ENCODE data around the gene DHX36. TPM values are rescaled to one million over a fixed set of nuclear protein-coding genes. Genes with fewer than 3 reads are reported as not detected.

Gene DHX36
- total and polyA plus RNA-seq, 4 donors: 26.8 to 141 (median 46.6) TPM

GRCh38 chr3:154242766-154243165, 81.5 kb downstream of the DHX36 start:
- Histone ChIP-seq H3K4me3 (no peak overlapping the region), H3K9ac (ENCODE audit: insufficient read depth in 1 of 2, low read length in 2 of 2) (no peak overlapping the region), H3K36me3 (ENCODE audit: control insufficient read depth in 4 of 4, insufficient read depth in 4 of 4, low read length in 4 of 4) (peaks cover 0 to 23% (median 11%) of the 10 kb centered on the region in 4 donors), H3K9me3 (ENCODE audit: control insufficient read depth in 4 of 4, insufficient read depth in 3 of 4, low read length in 3 of 4) (no peaks in the 10 kb centered on the region), H3K27ac (ENCODE audit: low read depth in 1 of 2, low read length in 1 of 2) (peak overlapping the region; percentile 1 to 77), H3K4me1 (ENCODE audit: control insufficient read depth in 5 of 5, insufficient read depth in 5 of 5, low read length in 5 of 5) (peaks cover 0 to 2% (median 0%) of the 10 kb centered on the region in 5 donors), H3K27me3 (ENCODE audit: control insufficient read depth in 3 of 3, insufficient read depth in 3 of 3, low read length in 2 of 3) (no peaks in the 10 kb centered on the region)
- 84 to 94% methylated on average over 4 of the region's 4 CpGs for WGBS, 2 donors
- ATAC-seq (ENCODE audit: insufficient read depth, low FRiP score) (no peak), DNase-seq (no peak)
- TF ChIP-seq CTCF (IDR thresholded peaks at IDR 0.05; ENCODE audit: control extremely low read depth, extremely low read depth): no peak

GRCh38 chr3:154241496-154241895, 82.8 kb downstream of the DHX36 start:
- no peaks in the 10 kb centered on the region for H3K27me3 ChIP-seq (ENCODE audit: control insufficient read depth in 3 of 3, insufficient read depth in 3 of 3, low read length in 2 of 3)
- TF ChIP-seq CTCF (IDR thresholded peaks at IDR 0.05; ENCODE audit: control extremely low read depth, extremely low read depth): no peak
- no peak for ATAC-seq (ENCODE audit: insufficient read depth, low FRiP score)
- no peak overlapping the region for H3K9ac ChIP-seq (ENCODE audit: insufficient read depth in 1 of 2, low read length in 2 of 2)
- no peak for DNase-seq
- no peaks in the 10 kb centered on the region for H3K9me3 ChIP-seq (ENCODE audit: control insufficient read depth in 4 of 4, insufficient read depth in 3 of 4, low read length in 3 of 4)
- peaks cover 0 to 15% (median 9%) of the 10 kb centered on the region in 4 donors for H3K36me3 ChIP-seq (ENCODE audit: control insufficient read depth in 4 of 4, insufficient read depth in 4 of 4, low read length in 4 of 4)
- no peak overlapping the region for H3K4me3 ChIP-seq
- H3K4me1 ChIP-seq (ENCODE audit: control insufficient read depth in 5 of 5, insufficient read depth in 5 of 5, low read length in 5 of 5): peaks cover 0 to 2% (median 0%) of the 10 kb centered on the region in 5 donors
- H3K27ac ChIP-seq (ENCODE audit: low read depth in 1 of 2, low read length in 1 of 2): no peak overlapping the region
- WGBS, 2 donors: 91 to 93% methylated on average over 5 of the region's 5 CpGs

- Histone ChIP-seq H3K36me3 (ENCODE audit: control insufficient read depth in 4 of 4, insufficient read depth in 4 of 4, low read length in 4 of 4) (peaks cover 0 to 15% (median 7%) of the 10 kb centered on the region in 4 donors), H3K4me3 (no peak overlapping the region), H3K27ac (ENCODE audit: low read depth in 1 of 2, low read length in 1 of 2) (no peak overlapping the region), H3K27me3 (ENCODE audit: control insufficient read depth in 3 of 3, insufficient read depth in 3 of 3, low read length in 2 of 3) (no peaks in the 10 kb centered on the region), H3K9me3 (ENCODE audit: control insufficient read depth in 4 of 4, insufficient read depth in 3 of 4, low read length in 3 of 4) (no peaks in the 10 kb centered on the region), H3K9ac (ENCODE audit: insufficient read depth in 1 of 2, low read length in 2 of 2) (no peak overlapping the region), H3K4me1 (ENCODE audit: control insufficient read depth in 5 of 5, insufficient read depth in 5 of 5, low read length in 5 of 5) (peaks cover 0 to 2% (median 0%) of the 10 kb centered on the region in 5 donors)
- ATAC-seq (ENCODE audit: insufficient read depth, low FRiP score) (no peak), DNase-seq (no peak)
- no peak for TF ChIP-seq CTCF (IDR thresholded peaks at IDR 0.05; ENCODE audit: control extremely low read depth, extremely low read depth)
- 86 to 94% methylated on average over 6 of the region's 6 CpGs for WGBS, 2 donors
Measured at GRCh38 chr3:154240235-154240634, 84.1 kb downstream of the DHX36 start.

- no peak overlapping the region for H3K4me3 ChIP-seq
- TF ChIP-seq CTCF (IDR thresholded peaks at IDR 0.05; ENCODE audit: control extremely low read depth, extremely low read depth): no peak
- no peaks in the 10 kb centered on the region for H3K9me3 ChIP-seq (ENCODE audit: control insufficient read depth in 4 of 4, insufficient read depth in 3 of 4, low read length in 3 of 4)
- H3K27me3 ChIP-seq (ENCODE audit: control insufficient read depth in 3 of 3, insufficient read depth in 3 of 3, low read length in 2 of 3): no peaks in the 10 kb centered on the region
- H3K36me3 ChIP-seq (ENCODE audit: control insufficient read depth in 4 of 4, insufficient read depth in 4 of 4, low read length in 4 of 4): peaks cover 0 to 10% (median 6%) of the 10 kb centered on the region in 4 donors
- H3K9ac ChIP-seq (ENCODE audit: insufficient read depth in 1 of 2, low read length in 2 of 2): no peak overlapping the region
- ATAC-seq (ENCODE audit: insufficient read depth, low FRiP score): no peak
- no peaks in the 10 kb centered on the region for H3K4me1 ChIP-seq (ENCODE audit: control insufficient read depth in 5 of 5, insufficient read depth in 5 of 5, low read length in 5 of 5)
- 46 to 48% methylated on average over 3 of the region's 3 CpGs for WGBS, 2 donors
- no peak overlapping the region for H3K27ac ChIP-seq (ENCODE audit: low read depth in 1 of 2, low read length in 1 of 2)
- peak in 1 of 3 donors; percentile 34 for DNase-seq
Measured at GRCh38 chr3:154236331-154236730, 88.0 kb downstream of the DHX36 start.
